Endometrium (tissue), 2 donors: Measurements from ENCODE around the gene GPR4.

Source experiments
- FAIRE-seq: peaks from 2 replicates; lab custom pipeline; 2012; peaks lifted over from hg19 to GRCh38; lab: Jason Lieb, UNC
- donor health status: control.
- donor health status: control.

The GPR4 gene

GRCh38 chr19:45547965-45548609 is 53.9 kb downstream of the GPR4 start:
- FAIRE-seq, result no peak

- FAIRE-seq, result no peak
Observed at GRCh38 chr19:45547211-45547770, 54.7 kb downstream of the GPR4 start.

GRCh38 chr19:45542234-45542668 is 59.8 kb downstream of the GPR4 start:
- FAIRE-seq, result no peak
